ENCODE results near the gene CHRNA1. TPM values are rescaled to one million over a fixed set of nuclear protein-coding genes. Genes with fewer than 3 reads are reported as not detected.

Gene CHRNA1
- total and polyA plus RNA-seq, 10 of the 15 experiments (the other 5 are each of a cell fraction or from before 2014, with no cell fraction given): 0.05 to 0.14 TPM; not detected in 8

DNA sequence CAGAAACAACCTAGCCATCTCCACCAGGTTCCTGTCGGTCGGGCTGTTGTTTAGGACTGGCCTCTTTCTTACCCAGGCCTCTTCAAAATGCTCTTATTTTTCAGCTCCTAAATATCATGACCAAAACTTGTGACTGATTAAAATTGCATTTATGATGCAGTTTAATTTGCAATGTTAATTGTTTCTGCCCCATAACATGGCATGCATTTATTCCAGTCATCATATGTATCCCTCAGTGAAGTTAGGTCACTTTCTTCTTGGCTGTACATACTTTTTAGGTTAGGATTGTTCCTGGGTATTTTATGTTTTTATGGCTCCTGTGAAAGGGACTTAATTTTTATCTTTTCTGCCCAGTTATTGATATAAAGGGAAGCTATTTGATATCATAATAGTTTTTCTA is 50.6 kb downstream of the CHRNA1 start (continued):
- TF ChIP-seq SMARCA5 (IDR thresholded peaks at IDR 0.05) (no peak), EZH2 (IDR thresholded peaks at IDR 0.05; ENCODE audit: borderline replicate concordance, control insufficient read depth, low read depth, low read length) (no peak), HDGF (IDR thresholded peaks at IDR 0.05) (no peak), BACH1 (IDR thresholded peaks at IDR 0.05; ENCODE audit: borderline replicate concordance) (no peak), ASH2L (IDR thresholded peaks at IDR 0.05; ENCODE audit: borderline replicate concordance, low read depth) (no peak)
- TF ChIP-seq, protein P1, sequence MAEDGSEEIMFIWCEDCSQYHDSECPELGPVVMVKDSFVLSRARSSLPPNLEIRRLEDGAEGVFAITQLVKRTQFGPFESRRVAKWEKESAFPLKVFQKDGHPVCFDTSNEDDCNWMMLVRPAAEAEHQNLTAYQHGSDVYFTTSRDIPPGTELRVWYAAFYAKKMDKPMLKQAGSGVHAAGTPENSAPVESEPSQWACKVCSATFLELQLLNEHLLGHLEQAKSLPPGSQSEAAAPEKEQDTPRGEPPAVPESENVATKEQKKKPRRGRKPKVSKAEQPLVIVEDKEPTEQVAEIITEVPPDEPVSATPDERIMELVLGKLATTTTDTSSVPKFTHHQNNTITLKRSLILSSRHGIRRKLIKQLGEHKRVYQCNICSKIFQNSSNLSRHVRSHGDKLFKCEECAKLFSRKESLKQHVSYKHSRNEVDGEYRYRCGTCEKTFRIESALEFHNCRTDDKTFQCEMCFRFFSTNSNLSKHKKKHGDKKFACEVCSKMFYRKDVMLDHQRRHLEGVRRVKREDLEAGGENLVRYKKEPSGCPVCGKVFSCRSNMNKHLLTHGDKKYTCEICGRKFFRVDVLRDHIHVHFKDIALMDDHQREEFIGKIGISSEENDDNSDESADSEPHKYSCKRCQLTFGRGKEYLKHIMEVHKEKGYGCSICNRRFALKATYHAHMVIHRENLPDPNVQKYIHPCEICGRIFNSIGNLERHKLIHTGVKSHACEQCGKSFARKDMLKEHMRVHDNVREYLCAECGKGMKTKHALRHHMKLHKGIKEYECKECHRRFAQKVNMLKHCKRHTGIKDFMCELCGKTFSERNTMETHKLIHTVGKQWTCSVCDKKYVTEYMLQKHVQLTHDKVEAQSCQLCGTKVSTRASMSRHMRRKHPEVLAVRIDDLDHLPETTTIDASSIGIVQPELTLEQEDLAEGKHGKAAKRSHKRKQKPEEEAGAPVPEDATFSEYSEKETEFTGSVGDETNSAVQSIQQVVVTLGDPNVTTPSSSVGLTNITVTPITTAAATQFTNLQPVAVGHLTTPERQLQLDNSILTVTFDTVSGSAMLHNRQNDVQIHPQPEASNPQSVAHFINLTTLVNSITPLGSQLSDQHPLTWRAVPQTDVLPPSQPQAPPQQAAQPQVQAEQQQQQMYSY (CRISPR knock-in tag; IDR thresholded peaks at IDR 0.05): no peak
- TF ChIP-seq, protein P2, sequence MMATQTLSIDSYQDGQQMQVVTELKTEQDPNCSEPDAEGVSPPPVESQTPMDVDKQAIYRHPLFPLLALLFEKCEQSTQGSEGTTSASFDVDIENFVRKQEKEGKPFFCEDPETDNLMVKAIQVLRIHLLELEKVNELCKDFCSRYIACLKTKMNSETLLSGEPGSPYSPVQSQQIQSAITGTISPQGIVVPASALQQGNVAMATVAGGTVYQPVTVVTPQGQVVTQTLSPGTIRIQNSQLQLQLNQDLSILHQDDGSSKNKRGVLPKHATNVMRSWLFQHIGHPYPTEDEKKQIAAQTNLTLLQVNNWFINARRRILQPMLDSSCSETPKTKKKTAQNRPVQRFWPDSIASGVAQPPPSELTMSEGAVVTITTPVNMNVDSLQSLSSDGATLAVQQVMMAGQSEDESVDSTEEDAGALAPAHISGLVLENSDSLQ (IDR thresholded peaks at IDR 0.05): no peak

DNA sequence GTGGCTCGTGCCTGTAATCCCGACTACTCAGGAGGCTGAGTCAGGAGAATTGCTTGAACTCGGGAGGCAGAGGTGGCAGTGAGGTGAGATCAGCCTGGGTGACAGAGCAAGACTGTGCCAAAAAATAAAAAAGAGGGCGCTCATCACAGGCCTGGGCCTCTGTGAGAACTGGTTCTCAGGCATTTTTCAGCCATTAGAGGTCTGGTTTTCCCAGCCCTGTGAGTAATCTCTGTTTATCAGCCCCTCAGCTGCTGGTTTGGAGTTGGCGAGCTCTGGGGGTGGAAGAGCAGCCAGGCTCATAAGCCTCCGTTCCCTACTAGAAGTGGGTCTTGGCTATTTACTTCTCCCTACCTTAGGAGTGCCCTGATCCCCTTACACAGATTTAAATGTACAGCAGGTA is 53.1 kb downstream of the CHRNA1 start:
- 22% methylated on average over 6 of the region's 6 CpGs for WGBS (ENCODE audit: insufficient coverage, insufficient replicate concordance, low lambda C conversion rate, missing lambda C conversion rate)
- Histone ChIP-seq H3K27me3 (replicated peaks in 1 of 2; ENCODE audit: control insufficient read depth in 2 of 2, insufficient read depth in 2 of 2, low read length in 1 of 2) (no peaks in the 10 kb centered on the region; a peak in 1 of 4 replicates), H3K9me3 (replicated peaks; ENCODE audit: control insufficient read depth, insufficient read depth, low read length) (no peaks in the 10 kb centered on the region; the same call in 2 of the 3 replicates), H3K9ac (ENCODE audit: control insufficient read depth, insufficient read depth, low read length) (no peak overlapping the region), H2AFZ (ENCODE audit: control insufficient read depth, low read depth, low read length) (no peak overlapping the region), H3K79me2 (ENCODE audit: control insufficient read depth, insufficient read depth, low read length) (no peaks in the 10 kb centered on the region), H4K20me1 (ENCODE audit: control insufficient read depth, insufficient read depth) (no peaks in the 10 kb centered on the region), H3K36me3 (ENCODE audit: control insufficient read depth in 2 of 2, insufficient read depth in 2 of 2, low read length in 1 of 2) (no peaks in the 10 kb centered on the region), H3K4me2 (ENCODE audit: control insufficient read depth, insufficient read depth) (no peak overlapping the region), H3K4me1 (ENCODE audit: control insufficient read depth, insufficient read depth, low read length) (no peaks in the 10 kb centered on the region), H3K4me3 (no peak overlapping the region), H3K27ac (ENCODE audit: control insufficient read depth, insufficient read depth) (no peak overlapping the region)
- ChIA-PET CTCF (no interaction called here), RAD21 (ENCODE audit: unreplicated experiment) (no interaction called here), POLR2A (no interaction called here), SMC1A (ENCODE audit: uncharacterized antibody, unreplicated experiment) (interaction anchor here (1.1 kb wide), 1 partner anchor 15 kb away, joined by 3 read pairs; no protein-coding TSS in a partner anchor)
- in situ Hi-C loops (cut with MboI): no loop called here
- BruUV-seq (replicated peaks): no TSS peak
- no peak for FAIRE-seq
- intact Hi-C loops (cut with micrococcal nuclease; ENCODE audit: unreplicated experiment): no loop called here
- ATAC-seq: no peak
- DNase-seq (ENCODE audit: low read depth, low spot score): no peak
- TF ChIP-seq YY1 (IDR thresholded peaks at IDR 0.05; ENCODE audit: low read depth, low read length): no peak
- no peak for TF ChIP-seq NFXL1 (IDR thresholded peaks at IDR 0.05; ENCODE audit: borderline replicate concordance)
- no peak for TF ChIP-seq PML (IDR thresholded peaks at IDR 0.05; ENCODE audit: low read length)
- no peak for TF ChIP-seq EZH2 (IDR thresholded peaks at IDR 0.05; ENCODE audit: borderline replicate concordance, control insufficient read depth, low read depth, low read length)
- TF ChIP-seq, protein P3, sequence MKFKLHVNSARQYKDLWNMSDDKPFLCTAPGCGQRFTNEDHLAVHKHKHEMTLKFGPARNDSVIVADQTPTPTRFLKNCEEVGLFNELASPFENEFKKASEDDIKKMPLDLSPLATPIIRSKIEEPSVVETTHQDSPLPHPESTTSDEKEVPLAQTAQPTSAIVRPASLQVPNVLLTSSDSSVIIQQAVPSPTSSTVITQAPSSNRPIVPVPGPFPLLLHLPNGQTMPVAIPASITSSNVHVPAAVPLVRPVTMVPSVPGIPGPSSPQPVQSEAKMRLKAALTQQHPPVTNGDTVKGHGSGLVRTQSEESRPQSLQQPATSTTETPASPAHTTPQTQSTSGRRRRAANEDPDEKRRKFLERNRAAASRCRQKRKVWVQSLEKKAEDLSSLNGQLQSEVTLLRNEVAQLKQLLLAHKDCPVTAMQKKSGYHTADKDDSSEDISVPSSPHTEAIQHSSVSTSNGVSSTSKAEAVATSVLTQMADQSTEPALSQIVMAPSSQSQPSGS (IDR thresholded peaks at IDR 0.05; ENCODE audit: low read length): no peak
- no peak for TF ChIP-seq HDAC2 (IDR thresholded peaks at IDR 0.05)
- TF ChIP-seq NBN (IDR thresholded peaks at IDR 0.05): no peak
- TF ChIP-seq JUND (IDR thresholded peaks at IDR 0.05; ENCODE audit: low read depth, low read length): no peak
- no peak for TF ChIP-seq TBL1XR1 (IDR thresholded peaks at IDR 0.05; ENCODE audit: low read depth, low read length)
- no peak for TF ChIP-seq ASH2L (IDR thresholded peaks at IDR 0.05; ENCODE audit: borderline replicate concordance, low read depth)
